ENCODE results near the gene CGNL1.

GRCh38 chr15:57529748-57530147 lies 153.4 kb downstream of the CGNL1 start:
- TF ChIP-seq CTCF (IDR thresholded peaks at IDR 0.05) (no peak), POLR2A (IDR thresholded peaks at IDR 0.05) (no peak)
